ENCODE results near the gene FNDC3B. TPM values are rescaled to one million over a fixed set of nuclear protein-coding genes. Genes with fewer than 3 reads are reported as not detected.

FNDC3B gene
- total and polyA plus RNA-seq, 2 donors from 2014 or later = 11.8 to 185 TPM

- Histone ChIP-seq H3K9me3 (ENCODE audit: control insufficient read depth in 2 of 3, insufficient read depth in 1 of 3, low read length in 3 of 3) (no peaks in the 10 kb centered on the region), H3K4me1 (ENCODE audit: control insufficient read depth in 2 of 3, insufficient read depth in 2 of 3, low read depth in 1 of 3, low read length in 3 of 3) (peaks cover 0 to 18% (median 15%) of the 10 kb centered on the region in 3 donors), H3K27ac (ENCODE audit: low read depth in 2 of 2, low read length in 2 of 2) (peak overlapping the region; percentile 32 to 77), H3K9ac (ENCODE audit: low read length in 3 of 3) (no peak overlapping the region), H3K27me3 (ENCODE audit: control insufficient read depth, insufficient read depth, low read length) (no peaks in the 10 kb centered on the region), H3K36me3 (ENCODE audit: control insufficient read depth in 2 of 3, insufficient read depth in 3 of 3, low read length in 3 of 3) (peaks cover 0 to 4% (median 2%) of the 10 kb centered on the region in 3 donors), H3K4me3 (ENCODE audit: low read length in 3 of 3) (no peak overlapping the region)
- FAIRE-seq (peak; percentile 8), DNase-seq (peak in 4 of 5 donors; percentile 18 to 89 (median 74))
- intact Hi-C loops (cut with DNase I) = no loop called here
- TF ChIP-seq CTCF (IDR thresholded peaks at IDR 0.05; ENCODE audit: borderline replicate concordance, extremely low read depth, insufficient read depth) = no peak
Measured at GRCh38 chr3:172317984-172318383, 278.6 kb downstream of the FNDC3B start.

GRCh38 chr3:172319595-172319994 lies 280.2 kb downstream of the FNDC3B start:
- no peak for TF ChIP-seq CTCF (IDR thresholded peaks at IDR 0.05; ENCODE audit: borderline replicate concordance, extremely low read depth, insufficient read depth)
- Histone ChIP-seq H3K4me1 (ENCODE audit: control insufficient read depth in 2 of 3, insufficient read depth in 2 of 3, low read depth in 1 of 3, low read length in 3 of 3) (peaks cover 0 to 24% (median 19%) of the 10 kb centered on the region in 3 donors), H3K4me3 (ENCODE audit: low read length in 3 of 3) (no peak overlapping the region), H3K9me3 (ENCODE audit: control insufficient read depth in 2 of 3, insufficient read depth in 1 of 3, low read length in 3 of 3) (no peaks in the 10 kb centered on the region), H3K36me3 (ENCODE audit: control insufficient read depth in 2 of 3, insufficient read depth in 3 of 3, low read length in 3 of 3) (peaks cover 0 to 5% (median 2%) of the 10 kb centered on the region in 3 donors), H3K27me3 (ENCODE audit: control insufficient read depth, insufficient read depth, low read length) (no peaks in the 10 kb centered on the region), H3K27ac (ENCODE audit: low read depth in 2 of 2, low read length in 2 of 2) (peak overlapping the region; percentile 45 to 71), H3K9ac (ENCODE audit: low read length in 3 of 3) (no peak overlapping the region)
- DNase-seq (peak in 1 of 5 donors; percentile 29), FAIRE-seq (no peak)
- intact Hi-C loops (cut with DNase I) = no loop called here

- FAIRE-seq = no peak
- H3K9me3 ChIP-seq (ENCODE audit: control insufficient read depth in 2 of 3, insufficient read depth in 1 of 3, low read length in 3 of 3) = no peaks in the 10 kb centered on the region
- TF ChIP-seq CTCF (IDR thresholded peaks at IDR 0.05; ENCODE audit: borderline replicate concordance, extremely low read depth, insufficient read depth) = no peak
- H3K36me3 ChIP-seq (ENCODE audit: control insufficient read depth in 2 of 3, insufficient read depth in 3 of 3, low read length in 3 of 3) = peaks cover 0 to 8% (median 2%) of the 10 kb centered on the region in 3 donors
- H3K4me3 ChIP-seq (ENCODE audit: low read length in 3 of 3) = no peak overlapping the region
- no peaks in the 10 kb centered on the region for H3K27me3 ChIP-seq (ENCODE audit: control insufficient read depth, insufficient read depth, low read length)
- H3K4me1 ChIP-seq (ENCODE audit: control insufficient read depth in 2 of 3, insufficient read depth in 2 of 3, low read depth in 1 of 3, low read length in 3 of 3) = peaks cover 0 to 25% (median 18%) of the 10 kb centered on the region in 3 donors
- peak overlapping the region; percentile 23 to 70 for H3K27ac ChIP-seq (ENCODE audit: low read depth in 2 of 2, low read length in 2 of 2)
- intact Hi-C loops (cut with DNase I) = no loop called here
- no peak for DNase-seq
- no peak overlapping the region for H3K9ac ChIP-seq (ENCODE audit: low read length in 3 of 3)
Measured at GRCh38 chr3:172320468-172320867, 281.1 kb downstream of the FNDC3B start.

- no peak for DNase-seq
- no peak overlapping the region for H3K9ac ChIP-seq (ENCODE audit: low read length in 3 of 3)
- TF ChIP-seq CTCF (IDR thresholded peaks at IDR 0.05; ENCODE audit: borderline replicate concordance, extremely low read depth, insufficient read depth) = peak; percentile 3
Measured at GRCh38 chr3:172321035-172321434, 281.7 kb downstream of the FNDC3B start.

More at GRCh38 chr3:172321035-172321434, 281.7 kb downstream of the FNDC3B start:
- peak overlapping the region in 1 of 2 donors; percentile 24 for H3K27ac ChIP-seq (ENCODE audit: low read depth in 2 of 2, low read length in 2 of 2)
- intact Hi-C loops (cut with DNase I) = no loop called here
- no peak overlapping the region for H3K4me3 ChIP-seq (ENCODE audit: low read length in 3 of 3)
- no peaks in the 10 kb centered on the region for H3K27me3 ChIP-seq (ENCODE audit: control insufficient read depth, insufficient read depth, low read length)
- H3K36me3 ChIP-seq (ENCODE audit: control insufficient read depth in 2 of 3, insufficient read depth in 3 of 3, low read length in 3 of 3) = peaks cover 0 to 8% (median 2%) of the 10 kb centered on the region in 3 donors
- no peaks in the 10 kb centered on the region for H3K9me3 ChIP-seq (ENCODE audit: control insufficient read depth in 2 of 3, insufficient read depth in 1 of 3, low read length in 3 of 3)
- H3K4me1 ChIP-seq (ENCODE audit: control insufficient read depth in 2 of 3, insufficient read depth in 2 of 3, low read depth in 1 of 3, low read length in 3 of 3) = peaks cover 0 to 22% (median 18%) of the 10 kb centered on the region in 3 donors
- FAIRE-seq = no peak
